IPS-18c (cell line): ENCODE measurements around the gene PLAC8L1.
"Not testable (repeated sequence)": the region's sequence is repeated elsewhere in the genome, so short reads cannot be mapped to it uniquely, and the experiment has no call there.

Experiments used
- H3K4me3 ChIP-seq: 2 replicates; pipeline ENCODE4 v1.7.0; 2013; ENCODE audit warnings: low read depth, mild to moderate bottlenecking, low read length, moderate library complexity; ENCODE audit not compliant: insufficient read depth
- H3K9me3 ChIP-seq: one replicate; pipeline ENCODE4 v1.6.1; 2013; ENCODE audit warnings: mild to moderate bottlenecking, low read length, moderate library complexity; ENCODE audit not compliant: control insufficient read depth, insufficient read depth

PLAC8L1 gene

GRCh38 chr5:146105477-146105876 is at the start of gene PLAC8L1:
Gene PLAC8L1 (minus strand): TSS chr5:146105577. CDS start chr5:146104311, 1,266 bp downstream.
- H3K9me3 ChIP-seq, result no peaks in the 10 kb centered on the region
- H3K4me3 ChIP-seq, result no peak within 1 kb of the TSS

GRCh38 chr5:146151970-146152369 is 46.6 kb upstream of the PLAC8L1 start:
- Histone ChIP-seq H3K9me3 (no peaks in the 10 kb centered on the region), H3K4me3 (no peak overlapping the region)

- Histone ChIP-seq H3K9me3 (no peaks in the 10 kb centered on the region), H3K4me3 (no peak overlapping the region)
Observed at GRCh38 chr5:146137967-146138403, 32.6 kb upstream of the PLAC8L1 start.

GRCh38 chr5:146130440-146131045 is 25.2 kb upstream of the PLAC8L1 start:
- Histone ChIP-seq H3K9me3 (no peaks in the 10 kb centered on the region), H3K4me3 (no peak overlapping the region)

- no peak overlapping the region for H3K4me3 ChIP-seq
- no peaks in the 10 kb centered on the region for H3K9me3 ChIP-seq
Observed at GRCh38 chr5:146126068-146126467, 20.7 kb upstream of the PLAC8L1 start.

GRCh38 chr5:146124580-146124979 is 19.2 kb upstream of the PLAC8L1 start:
- no peak overlapping the region for H3K4me3 ChIP-seq
- H3K9me3 ChIP-seq, result no peaks in the 10 kb centered on the region

GRCh38 chr5:146121451-146121850 is 16.1 kb upstream of the PLAC8L1 start:
- not testable (repeated sequence) for H3K9me3 ChIP-seq, H3K4me3 ChIP-seq

GRCh38 chr5:146118322-146118721 is 12.9 kb upstream of the PLAC8L1 start:
- Histone ChIP-seq H3K4me3 (no peak overlapping the region), H3K9me3 (no peaks in the 10 kb centered on the region)

GRCh38 chr5:146117216-146117615 is 11.8 kb upstream of the PLAC8L1 start:
- H3K9me3 ChIP-seq, H3K4me3 ChIP-seq: not testable (repeated sequence)

- H3K9me3 ChIP-seq, result no peaks in the 10 kb centered on the region
- H3K4me3 ChIP-seq, result no peak overlapping the region
Observed at GRCh38 chr5:146116361-146116760, 11.0 kb upstream of the PLAC8L1 start.

- H3K9me3 ChIP-seq, result no peaks in the 10 kb centered on the region
- no peak overlapping the region for H3K4me3 ChIP-seq
Observed at GRCh38 chr5:146112476-146112875, 7.1 kb upstream of the PLAC8L1 start.

GRCh38 chr5:146111409-146111808 is 6.0 kb upstream of the PLAC8L1 start:
- Histone ChIP-seq H3K9me3 (no peaks in the 10 kb centered on the region), H3K4me3 (no peak overlapping the region)

GRCh38 chr5:146109379-146109778 is 4.0 kb upstream of the PLAC8L1 start:
- H3K9me3 ChIP-seq, result no peaks in the 10 kb centered on the region
- H3K4me3 ChIP-seq, result no peak overlapping the region

- not testable (repeated sequence) for H3K9me3 ChIP-seq, H3K4me3 ChIP-seq
Observed at GRCh38 chr5:146108870-146109269, 3.5 kb upstream of the PLAC8L1 start.

GRCh38 chr5:146107901-146108300 is 2.5 kb upstream of the PLAC8L1 start:
- no peaks in the 10 kb centered on the region for H3K9me3 ChIP-seq
- H3K4me3 ChIP-seq, result no peak overlapping the region

- H3K9me3 ChIP-seq, result no peaks in the 10 kb centered on the region
- no peak overlapping the region for H3K4me3 ChIP-seq
Observed at GRCh38 chr5:146103594-146103993, 1.8 kb downstream of the PLAC8L1 start.

GRCh38 chr5:146101646-146102045 is 3.7 kb downstream of the PLAC8L1 start:
- H3K4me3 ChIP-seq, result no peak overlapping the region
- H3K9me3 ChIP-seq, result no peaks in the 10 kb centered on the region

GRCh38 chr5:146098047-146098446 is 7.3 kb downstream of the PLAC8L1 start:
- H3K4me3 ChIP-seq, result no peak overlapping the region
- no peaks in the 10 kb centered on the region for H3K9me3 ChIP-seq

- H3K9me3 ChIP-seq, result no peaks in the 10 kb centered on the region
- no peak overlapping the region for H3K4me3 ChIP-seq
Observed at GRCh38 chr5:146091881-146092280, 13.5 kb downstream of the PLAC8L1 start.
